Nephron (organoid): ENCODE measurements around the gene ITM2C.

Experiments
- H3K27ac Mint-ChIP-seq, 3 experiments: 2 replicates each; pipeline ENCODE4 v1.8.0; 2020; ENCODE audit warnings: mixed read lengths in 3 of 3, mild to moderate bottlenecking in 2 of 3, moderate library complexity in 1 of 3
- H3K27me3 Mint-ChIP-seq: 2 replicates; pipeline ENCODE4 v1.8.0; 2021; ENCODE audit warnings: low read depth, mild to moderate bottlenecking, moderate library complexity, mixed read lengths
- H3K36me3 Mint-ChIP-seq: 2 replicates; pipeline ENCODE4 v1.8.0; 2020; ENCODE audit warnings: low read depth, mixed read lengths
- H3K4me1 Mint-ChIP-seq: 2 replicates; pipeline ENCODE4 v1.8.0; 2020; ENCODE audit warnings: mixed read lengths
- H3K4me3 Mint-ChIP-seq, 3 experiments: 2 replicates each; pipeline ENCODE4 v1.8.0; 2020; ENCODE audit warnings: mild to moderate bottlenecking in 3 of 3, mixed read lengths in 3 of 3, moderate library complexity in 2 of 3
- H3K9me3 Mint-ChIP-seq: 2 replicates; pipeline ENCODE4 v1.8.0; 2020; ENCODE audit warnings: mixed read lengths
- TF ChIP-seq, protein P1 (sequence below), 3 experiments: fragments of 200-600 bp; sonication (generic); IDR thresholded peaks; one replicate each; pipeline ENCODE4 v1.5.0; 2021; ENCODE audit warnings: antibody characterized with exemption in 3 of 3; ENCODE audit not compliant: unreplicated experiment in 3 of 3

ITM2C gene

DNA sequence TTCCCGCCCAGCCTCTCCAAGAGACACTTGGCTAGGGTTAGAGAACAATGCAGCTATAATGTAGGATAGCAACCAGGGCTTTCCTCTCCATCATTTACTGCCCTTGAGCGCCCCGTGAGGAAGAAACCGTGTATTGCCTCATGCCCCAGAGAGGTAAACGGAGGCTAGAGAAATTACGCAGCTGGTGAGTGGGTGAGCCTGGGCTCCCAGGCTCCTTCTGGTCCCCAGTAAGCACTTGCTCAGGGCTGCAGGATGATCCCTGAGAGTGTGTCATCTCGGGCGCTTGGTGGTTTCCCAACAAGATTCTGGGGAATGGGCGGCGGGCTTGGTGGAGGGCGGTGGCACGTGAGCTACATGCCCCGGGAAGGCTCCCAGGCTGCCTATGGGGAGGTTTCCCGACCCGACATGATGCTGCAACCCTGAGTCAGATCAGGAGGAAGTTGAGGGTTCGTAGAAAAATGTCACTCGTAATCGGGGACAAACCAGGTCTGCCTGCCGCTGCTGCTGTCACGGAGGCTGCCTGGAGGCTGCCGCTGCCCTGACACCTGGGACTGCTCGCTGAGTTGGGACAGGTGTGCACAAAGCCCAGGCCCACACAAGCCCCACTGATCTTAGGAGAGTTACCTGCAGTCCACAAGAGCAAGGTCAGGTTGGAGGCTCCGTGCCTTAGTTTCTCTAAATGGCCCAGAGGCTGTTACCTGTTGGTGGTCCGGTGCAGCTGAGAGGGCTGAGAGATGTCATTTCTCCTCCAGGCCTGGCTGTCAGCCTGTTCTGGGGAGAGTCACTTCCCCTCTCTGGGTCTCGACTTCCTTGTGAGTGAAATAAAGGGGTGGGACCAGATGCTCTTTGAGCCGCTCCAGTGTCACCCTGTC, 60.0 kb downstream of the ITM2C start, which contains the start of gene GPR55:
Gene GPR55 (minus strand): TSS at position 773 of the 872 bp plus-strand sequence. CDS start 14,280 bp downstream, outside the sequence.
- TF ChIP-seq, protein P1, sequence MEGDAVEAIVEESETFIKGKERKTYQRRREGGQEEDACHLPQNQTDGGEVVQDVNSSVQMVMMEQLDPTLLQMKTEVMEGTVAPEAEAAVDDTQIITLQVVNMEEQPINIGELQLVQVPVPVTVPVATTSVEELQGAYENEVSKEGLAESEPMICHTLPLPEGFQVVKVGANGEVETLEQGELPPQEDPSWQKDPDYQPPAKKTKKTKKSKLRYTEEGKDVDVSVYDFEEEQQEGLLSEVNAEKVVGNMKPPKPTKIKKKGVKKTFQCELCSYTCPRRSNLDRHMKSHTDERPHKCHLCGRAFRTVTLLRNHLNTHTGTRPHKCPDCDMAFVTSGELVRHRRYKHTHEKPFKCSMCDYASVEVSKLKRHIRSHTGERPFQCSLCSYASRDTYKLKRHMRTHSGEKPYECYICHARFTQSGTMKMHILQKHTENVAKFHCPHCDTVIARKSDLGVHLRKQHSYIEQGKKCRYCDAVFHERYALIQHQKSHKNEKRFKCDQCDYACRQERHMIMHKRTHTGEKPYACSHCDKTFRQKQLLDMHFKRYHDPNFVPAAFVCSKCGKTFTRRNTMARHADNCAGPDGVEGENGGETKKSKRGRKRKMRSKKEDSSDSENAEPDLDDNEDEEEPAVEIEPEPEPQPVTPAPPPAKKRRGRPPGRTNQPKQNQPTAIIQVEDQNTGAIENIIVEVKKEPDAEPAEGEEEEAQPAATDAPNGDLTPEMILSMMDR (IDR thresholded peaks at IDR 0.05; ENCODE audit: unreplicated experiment in 3 of 3): no peak
- H3K9me3 Mint-ChIP-seq: no peaks in the 10 kb centered on the region
- no peaks in the 10 kb centered on the region for H3K4me1 Mint-ChIP-seq
- H3K36me3 Mint-ChIP-seq: no peaks in the 10 kb centered on the region
- H3K4me3 Mint-ChIP-seq: no peak within 1 kb of the TSS
- H3K27me3 Mint-ChIP-seq: peaks cover 26% of the 10 kb centered on the region
- no peak within 1 kb of the TSS for H3K27ac Mint-ChIP-seq

DNA sequence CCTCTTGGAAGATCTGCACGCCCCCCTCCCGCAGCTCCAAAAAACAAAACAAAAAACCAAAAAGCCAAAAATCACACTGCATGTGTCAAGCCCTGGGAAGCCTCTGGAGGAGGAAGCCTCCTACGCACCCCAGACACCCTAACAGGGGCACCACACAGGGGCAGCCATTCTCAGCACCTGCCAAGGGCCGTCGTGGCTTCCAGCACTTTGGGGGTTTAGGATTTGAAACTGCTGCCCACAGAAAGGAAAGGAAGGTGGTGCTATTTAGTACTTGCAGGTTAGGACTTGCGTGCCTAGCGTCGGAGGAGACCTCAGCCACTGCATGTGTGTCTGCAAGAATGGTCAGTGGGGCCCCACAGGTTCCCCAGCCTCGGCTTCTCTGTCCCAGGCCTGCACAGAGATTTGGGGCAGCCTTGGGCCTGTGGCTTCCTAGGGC, 60.7 kb downstream of the ITM2C start:
- TF ChIP-seq, protein P1 (IDR thresholded peaks at IDR 0.05; ENCODE audit: unreplicated experiment in 3 of 3): no peak
- Mint-ChIP-seq H3K4me1 (no peaks in the 10 kb centered on the region), H3K27me3 (peaks cover 21% of the 10 kb centered on the region), H3K27ac (no peak overlapping the region), H3K36me3 (no peaks in the 10 kb centered on the region), H3K9me3 (no peaks in the 10 kb centered on the region), H3K4me3 (no peak overlapping the region)

DNA sequence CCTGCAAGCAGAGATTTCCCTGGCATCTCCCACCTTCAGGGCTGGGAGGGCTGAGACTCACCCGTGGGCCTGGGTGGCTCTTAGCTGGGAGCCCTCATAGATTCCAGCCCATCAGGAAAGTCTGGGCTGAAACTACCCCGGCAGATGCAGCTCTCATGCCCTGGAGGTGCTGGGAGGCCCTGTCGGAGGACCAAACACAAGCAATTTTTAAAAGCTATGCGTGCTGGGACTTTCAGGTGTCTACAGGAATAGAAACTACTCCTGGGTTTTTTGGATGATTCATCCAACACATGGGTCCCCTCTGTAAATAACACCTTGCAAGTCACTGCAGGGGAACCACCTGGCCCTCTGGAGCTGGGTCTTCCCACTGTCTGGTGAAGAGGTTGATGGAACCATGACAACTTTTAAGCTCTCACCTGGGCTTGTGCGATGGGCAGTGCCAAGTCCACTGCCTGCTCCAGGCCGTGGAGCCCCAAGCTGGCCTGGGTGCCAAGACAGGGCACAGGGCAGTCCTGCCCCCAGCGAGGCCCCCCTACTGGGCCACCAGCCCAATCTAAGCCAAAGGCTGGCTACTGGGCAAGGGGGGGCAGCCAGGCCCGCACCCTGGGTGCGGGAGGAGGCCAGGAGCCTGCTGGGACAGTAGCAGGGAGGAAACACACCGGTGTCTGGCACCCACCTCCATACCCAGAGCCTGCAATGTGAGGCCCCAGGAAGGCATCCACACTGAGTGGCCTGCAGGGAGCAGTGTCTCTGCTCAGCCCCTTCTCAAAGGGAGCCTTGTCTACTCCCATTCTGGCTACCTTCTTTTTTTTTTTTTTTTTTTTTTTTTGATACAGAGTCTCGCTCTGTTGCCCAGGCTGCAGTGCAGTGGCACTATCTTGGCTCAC, 61.4 kb downstream of the ITM2C start:
- H3K4me3 Mint-ChIP-seq: no peak overlapping the region
- peaks cover 21% of the 10 kb centered on the region for H3K27me3 Mint-ChIP-seq
- TF ChIP-seq, protein P1 (IDR thresholded peaks at IDR 0.05; ENCODE audit: unreplicated experiment in 3 of 3): no peak
- H3K36me3 Mint-ChIP-seq: no peaks in the 10 kb centered on the region
- no peaks in the 10 kb centered on the region for H3K9me3 Mint-ChIP-seq
- H3K27ac Mint-ChIP-seq: no peak overlapping the region
- H3K4me1 Mint-ChIP-seq: no peaks in the 10 kb centered on the region

DNA sequence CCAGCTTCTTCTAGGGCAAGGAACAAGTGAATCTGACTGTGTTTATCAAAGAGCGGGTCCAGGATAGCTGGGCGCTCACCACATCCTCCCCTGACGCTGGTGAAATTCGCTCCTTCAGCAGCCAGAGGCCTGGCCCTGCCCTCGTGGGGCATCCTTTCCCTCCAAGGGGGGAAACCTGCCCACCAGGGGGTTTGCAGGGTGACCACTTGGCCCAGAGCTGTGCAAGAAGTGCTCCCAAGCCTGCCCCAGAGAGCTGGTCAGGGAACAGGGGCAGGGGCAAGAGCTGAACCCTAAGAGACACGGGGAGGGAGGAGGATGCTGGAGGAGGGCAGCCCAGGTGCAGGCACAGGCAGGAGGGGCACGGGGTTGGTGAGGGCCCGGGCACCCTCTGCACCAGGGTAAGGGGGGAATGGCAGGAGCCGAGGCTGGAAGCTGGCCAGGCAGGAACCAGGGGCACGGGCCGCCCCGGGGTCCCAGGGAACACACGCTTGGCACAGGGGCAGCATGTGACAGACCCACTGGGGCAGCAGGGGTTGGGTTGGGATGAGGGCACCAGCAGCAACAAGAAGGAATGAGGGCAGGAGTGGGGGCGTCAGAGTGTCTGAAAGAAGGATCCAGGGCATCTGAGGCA, 63.1 kb downstream of the ITM2C start:
- Mint-ChIP-seq H3K9me3 (no peaks in the 10 kb centered on the region), H3K4me1 (peaks cover 6% of the 10 kb centered on the region), H3K27ac (no peak overlapping the region), H3K36me3 (no peaks in the 10 kb centered on the region), H3K27me3 (peaks cover 15% of the 10 kb centered on the region), H3K4me3 (no peak overlapping the region)
- TF ChIP-seq, protein P1 (IDR thresholded peaks at IDR 0.05; ENCODE audit: unreplicated experiment in 3 of 3): no peak
